ENCODE results near the gene MFAP5.

- TF ChIP-seq CTCF (conservative IDR thresholded peaks at IDR 0.05 in 1 of 2, IDR thresholded peaks at IDR 0.05 in 1 of 2; ENCODE audit: extremely low read depth in 1 of 2, insufficient read depth in 1 of 2, low read depth in 1 of 2, low read length in 2 of 2) (no peak), EZH2 (IDR thresholded peaks at IDR 0.05; ENCODE audit: borderline replicate concordance, low read length) (no peak)
Measured at GRCh38 chr12:8647968-8648367, 14.7 kb downstream of the MFAP5 start.
